IMR-90 (cell line): ENCODE results near the gene APOB. TPM values are rescaled to one million over a fixed set of nuclear protein-coding genes. Genes with fewer than 3 reads are reported as not detected.

Source experiments
- ATAC-seq: fragments of 200-7000 bp; cut with Tn5 transposase; 2 replicates; pipeline ENCODE4 v1.9.1; 2020; ENCODE audit warnings: low read depth, mild to moderate bottlenecking, moderate library complexity
- BruUV-seq: library from RNA; stranded (reverse); fragments of 400-500 nt; replicated peaks from 2 replicates; lab custom pipeline; 2021; lab: Mats Ljungman, UMichigan
- CTCF ChIA-PET: fragments of 300-600 bp; formaldehyde crosslinking; extraction: SDS; loops from one replicate; lab custom pipeline; 2021; ENCODE audit warnings: antibody characterized with exemption; lab: Yijun Ruan, JAX
- POLR2A ChIA-PET: fragments of 300-600 bp; sonication (Branson Sonifier 250); formaldehyde crosslinking; loops from one replicate; lab custom pipeline; 2022; ENCODE audit warnings: antibody characterized with exemption; ENCODE audit not compliant: unreplicated experiment; lab: Charles Lee
- DNase-seq: peaks from one replicate; pipeline ENCODE4 v3.0.0; 2013
- H2AFZ ChIP-seq: replicated peaks from 2 replicates; pipeline ENCODE3; 2013; ENCODE audit warnings: low read length, mild to moderate bottlenecking; ENCODE audit not compliant: poor library complexity
- H2AK5ac ChIP-seq: 2 replicates; pipeline ENCODE4 v1.6.1; 2013; ENCODE audit warnings: low read depth, low read length, inconsistent platforms
- H2AK9ac ChIP-seq: replicated peaks from 2 replicates; pipeline ENCODE3; 2013; ENCODE audit warnings: mild to moderate bottlenecking, low read depth, low read length, moderate library complexity; ENCODE audit not compliant: poor library complexity
- H2BK120ac ChIP-seq: 2 replicates; pipeline ENCODE4 v1.6.1; 2013; ENCODE audit warnings: low read depth, low read length, inconsistent platforms
- H2BK15ac ChIP-seq: 3 replicates; pipeline ENCODE4 v1.6.1; 2013; ENCODE audit warnings: low read depth, low read length, inconsistent platforms
- H2BK20ac ChIP-seq: 2 replicates; pipeline ENCODE4 v1.6.1; 2013; ENCODE audit warnings: low read depth, mild to moderate bottlenecking, inconsistent platforms, low read length, moderate library complexity
- H2BK5ac ChIP-seq: 2 replicates; pipeline ENCODE4 v1.6.1; 2013; ENCODE audit warnings: mild to moderate bottlenecking, low read depth, low read length, inconsistent platforms; ENCODE audit not compliant: poor library complexity, severe bottlenecking
- H3K14ac ChIP-seq: replicated peaks from 2 replicates; pipeline ENCODE4 v1.6.1; 2013; ENCODE audit warnings: low read depth, low read length, inconsistent platforms
- H3K18ac ChIP-seq: 2 replicates; pipeline ENCODE4 v1.6.1; 2013; ENCODE audit warnings: low read depth, low read length, control low read depth
- H3K23ac ChIP-seq: 2 replicates; pipeline ENCODE4 v1.6.1; 2013; ENCODE audit warnings: low read depth, low read length, inconsistent platforms
- H3K27ac ChIP-seq: 2 replicates; pipeline ENCODE4 v1.5.1; 2013; ENCODE audit warnings: mild to moderate bottlenecking, control low read depth, low read length; ENCODE audit not compliant: insufficient read depth
- H3K27me3 ChIP-seq: 2 replicates; pipeline ENCODE4 v1.6.1; 2013; ENCODE audit warnings: low read length; ENCODE audit not compliant: control insufficient read depth, insufficient read depth
- H3K36me3 ChIP-seq: 2 replicates; pipeline ENCODE4 v1.6.1; 2013; ENCODE audit warnings: low read length, mixed read lengths; ENCODE audit not compliant: control insufficient read depth, insufficient read depth
- H3K4ac ChIP-seq: 2 replicates; pipeline ENCODE4 v1.6.1; 2013; ENCODE audit warnings: low read depth, low read length, inconsistent platforms
- H3K4me1 ChIP-seq: 2 replicates; pipeline ENCODE4 v1.6.1; 2013; ENCODE audit warnings: low read length, mixed read lengths; ENCODE audit not compliant: control insufficient read depth, insufficient read depth
- H3K4me2 ChIP-seq: 2 replicates; pipeline ENCODE4 v1.6.1; 2013; ENCODE audit warnings: low read depth, mild to moderate bottlenecking, control low read depth, low read length, moderate library complexity
- H3K4me3 ChIP-seq: 2 replicates; pipeline ENCODE4 v1.5.1; 2013; ENCODE audit warnings: low read depth, mild to moderate bottlenecking, control low read depth, low read length, moderate library complexity; ENCODE audit not compliant: insufficient read depth
- H3K56ac ChIP-seq: 2 replicates; pipeline ENCODE4 v1.6.1; 2013; ENCODE audit warnings: low read length, inconsistent platforms; ENCODE audit not compliant: insufficient read depth; ENCODE audit errors: extremely low read depth
- H3K79me1 ChIP-seq, 2 experiments: 2 replicates each; pipeline ENCODE4 v1.6.1; 2013; ENCODE audit warnings: low read length in 2 of 2, inconsistent platforms in 1 of 2, low read depth in 1 of 2
- H3K9ac ChIP-seq: 2 replicates; pipeline ENCODE4 v1.6.1; 2013; ENCODE audit warnings: low read depth, low read length, control low read depth
- H3K9me1 ChIP-seq: 2 replicates; pipeline ENCODE4 v1.6.1; 2013; ENCODE audit warnings: low read length, inconsistent platforms; ENCODE audit not compliant: insufficient read depth
- H3K9me3 ChIP-seq: 2 replicates; pipeline ENCODE4 v1.6.1; 2013; ENCODE audit warnings: low read length; ENCODE audit not compliant: control insufficient read depth, insufficient read depth
- H4K20me1 ChIP-seq: 2 replicates; pipeline ENCODE4 v1.6.1; 2013; ENCODE audit warnings: low read length, inconsistent platforms; ENCODE audit not compliant: insufficient read depth
- H4K5ac ChIP-seq: 2 replicates; pipeline ENCODE4 v1.6.1; 2013; ENCODE audit warnings: mild to moderate bottlenecking, low read depth, low read length, control low read depth
- H4K8ac ChIP-seq, 2 experiments: 2 replicates each; pipeline ENCODE4 v1.6.1; 2013; ENCODE audit warnings: low read depth in 2 of 2, low read length in 2 of 2, control low read depth in 1 of 2, inconsistent platforms in 1 of 2
- H4K91ac ChIP-seq: 2 replicates; pipeline ENCODE4 v1.6.1; 2013; ENCODE audit warnings: low read depth, low read length, inconsistent platforms; ENCODE audit not compliant: insufficient read depth
- BHLHE40 ChIP-seq: fragments of 150-350 bp; IDR thresholded peaks from 2 replicates; pipeline ENCODE4 v1.6.1; 2016; ENCODE audit warnings: mild to moderate bottlenecking, low read depth, low read length
- MAFK ChIP-seq: IDR thresholded peaks from 2 replicates; pipeline ENCODE4 v1.6.1; 2012; ENCODE audit warnings: low read depth, low read length, improper control_type of control experiment
- MAZ ChIP-seq: IDR thresholded peaks from 2 replicates; pipeline ENCODE4 v1.6.1; 2012; ENCODE audit warnings: low read depth, mild to moderate bottlenecking, low read length, improper control_type of control experiment, moderate library complexity, borderline replicate concordance
- MXI1 ChIP-seq: IDR thresholded peaks from 2 replicates; pipeline ENCODE4 v1.6.1; 2012; ENCODE audit warnings: low read depth, mild to moderate bottlenecking, low read length, moderate library complexity, borderline replicate concordance
- NFE2L2 ChIP-seq: fragments of 150-350 bp; IDR thresholded peaks from 2 replicates; pipeline ENCODE4 v1.6.1; 2016; ENCODE audit warnings: low read depth, mild to moderate bottlenecking, low read length
- RAD21 ChIP-seq: IDR thresholded peaks from 2 replicates; pipeline ENCODE4 v1.6.1; 2012; ENCODE audit warnings: low read length, improper control_type of control experiment
- RFX5 ChIP-seq: IDR thresholded peaks from 2 replicates; pipeline ENCODE4 v1.8.0; 2012; ENCODE audit warnings: low read depth, mild to moderate bottlenecking, low read length, moderate library complexity
- WGBS, 2 experiments: methylation state at CpG; one replicate each; pipeline versions ENCODE4 v1.1.5 to v1.1.7; 2013; ENCODE audit warnings: missing lambda C conversion rate in 2 of 2; ENCODE audit not compliant: insufficient read length in 1 of 2; ENCODE audit errors: extremely low coverage in 2 of 2; 5-methylcytosine and 5-hydroxymethylcytosine counted together
- dilution Hi-C: fragments of 300-500 bp; cut with HindIII; formaldehyde crosslinking; loops from one replicate; pipeline ENCODE4 v1.14.3; 2018; ENCODE audit warnings: low sequenced_read_pairs; ENCODE audit not compliant: unreplicated experiment
- in situ Hi-C: fragments of 300-500 bp; cut with MboI; formaldehyde crosslinking; loops from 3 replicates; pipeline ENCODE4 v1.14.3; 2019; ENCODE audit warnings: low sequenced_read_pairs, inconsistent platforms, mixed read lengths
- intact Hi-C: fragments of 100-400 bp; cut with micrococcal nuclease; formaldehyde crosslinking; loops from 2 replicates; pipeline ENCODE4 v1.10.0; 2022
- polyA plus RNA-seq, 3 experiments: library from polyadenylated mRNA; depleted of rRNA; stranded (reverse); fragments of >200 nt; gene quantifications; 2 replicates each; pipeline ENCODE4 v1.2.3, GENCODE V29; 2012; ENCODE audit warnings: low replicate concordance in 1 of 3
- total RNA-seq: library from RNA; depleted of rRNA; stranded (reverse); fragments of >200 nt; gene quantifications from 2 replicates; pipeline ENCODE4 v1.2.3, GENCODE V29; 2012
- TF ChIP-seq, protein P1 (sequence below): conservative IDR thresholded peaks from 2 replicates; pipeline ENCODE4 v1.5.1; 2012; ENCODE audit warnings: mild to moderate bottlenecking, low read depth, low read length, improper control_type of control experiment
- TF ChIP-seq, protein P2 (sequence below): fragments of 150-350 bp; IDR thresholded peaks from 2 replicates; pipeline ENCODE4 v1.6.1; 2017; ENCODE audit warnings: mild to moderate bottlenecking, antibody characterized with exemption, low read length, low read depth
- TF ChIP-seq, protein P3 (sequence below): fragments of 150-350 bp; IDR thresholded peaks from 2 replicates; pipeline ENCODE4 v1.6.1; 2016; ENCODE audit warnings: low read depth, mild to moderate bottlenecking, low read length, moderate library complexity, borderline replicate concordance

APOB gene
- total and polyA plus RNA-seq, 2 of the 4 experiments (the other 2 are of a cell fraction), result under 0.01 TPM; not detected in 1

GRCh38 chr2:20984408-20984807 is 59.5 kb downstream of the APOB start:
- no peak overlapping the region for H2AFZ ChIP-seq
- H4K8ac ChIP-seq, result no peak overlapping the region
- no peak overlapping the region for H3K4me3 ChIP-seq
- no peaks in the 10 kb centered on the region for H3K9me3 ChIP-seq
- no peaks in the 10 kb centered on the region for H3K36me3 ChIP-seq
- no peak overlapping the region for H3K23ac ChIP-seq
- no peak overlapping the region for H3K9ac ChIP-seq
- H4K5ac ChIP-seq, result no peak overlapping the region
- no peak overlapping the region for H3K18ac ChIP-seq
- no peak overlapping the region for H4K91ac ChIP-seq
- no peak overlapping the region for H2BK20ac ChIP-seq
- H3K4me1 ChIP-seq, result no peaks in the 10 kb centered on the region
- dilution Hi-C loops (no loop called here), in situ Hi-C loops (no loop called here), intact Hi-C loops (no loop called here)
- H3K79me1 ChIP-seq, result no peaks in the 10 kb centered on the region
- H2BK15ac ChIP-seq, result no peak overlapping the region
- TF ChIP-seq, protein P1, sequence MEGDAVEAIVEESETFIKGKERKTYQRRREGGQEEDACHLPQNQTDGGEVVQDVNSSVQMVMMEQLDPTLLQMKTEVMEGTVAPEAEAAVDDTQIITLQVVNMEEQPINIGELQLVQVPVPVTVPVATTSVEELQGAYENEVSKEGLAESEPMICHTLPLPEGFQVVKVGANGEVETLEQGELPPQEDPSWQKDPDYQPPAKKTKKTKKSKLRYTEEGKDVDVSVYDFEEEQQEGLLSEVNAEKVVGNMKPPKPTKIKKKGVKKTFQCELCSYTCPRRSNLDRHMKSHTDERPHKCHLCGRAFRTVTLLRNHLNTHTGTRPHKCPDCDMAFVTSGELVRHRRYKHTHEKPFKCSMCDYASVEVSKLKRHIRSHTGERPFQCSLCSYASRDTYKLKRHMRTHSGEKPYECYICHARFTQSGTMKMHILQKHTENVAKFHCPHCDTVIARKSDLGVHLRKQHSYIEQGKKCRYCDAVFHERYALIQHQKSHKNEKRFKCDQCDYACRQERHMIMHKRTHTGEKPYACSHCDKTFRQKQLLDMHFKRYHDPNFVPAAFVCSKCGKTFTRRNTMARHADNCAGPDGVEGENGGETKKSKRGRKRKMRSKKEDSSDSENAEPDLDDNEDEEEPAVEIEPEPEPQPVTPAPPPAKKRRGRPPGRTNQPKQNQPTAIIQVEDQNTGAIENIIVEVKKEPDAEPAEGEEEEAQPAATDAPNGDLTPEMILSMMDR, result no peak
- no peak for TF ChIP-seq MAFK
- TF ChIP-seq RAD21, result no peak
- no peak for TF ChIP-seq NFE2L2
- no peak for TF ChIP-seq RFX5
- TF ChIP-seq, protein P2, sequence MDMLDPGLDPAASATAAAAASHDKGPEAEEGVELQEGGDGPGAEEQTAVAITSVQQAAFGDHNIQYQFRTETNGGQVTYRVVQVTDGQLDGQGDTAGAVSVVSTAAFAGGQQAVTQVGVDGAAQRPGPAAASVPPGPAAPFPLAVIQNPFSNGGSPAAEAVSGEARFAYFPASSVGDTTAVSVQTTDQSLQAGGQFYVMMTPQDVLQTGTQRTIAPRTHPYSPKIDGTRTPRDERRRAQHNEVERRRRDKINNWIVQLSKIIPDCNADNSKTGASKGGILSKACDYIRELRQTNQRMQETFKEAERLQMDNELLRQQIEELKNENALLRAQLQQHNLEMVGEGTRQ, result no peak
- TF ChIP-seq BHLHE40, result no peak
- TF ChIP-seq, protein P3, sequence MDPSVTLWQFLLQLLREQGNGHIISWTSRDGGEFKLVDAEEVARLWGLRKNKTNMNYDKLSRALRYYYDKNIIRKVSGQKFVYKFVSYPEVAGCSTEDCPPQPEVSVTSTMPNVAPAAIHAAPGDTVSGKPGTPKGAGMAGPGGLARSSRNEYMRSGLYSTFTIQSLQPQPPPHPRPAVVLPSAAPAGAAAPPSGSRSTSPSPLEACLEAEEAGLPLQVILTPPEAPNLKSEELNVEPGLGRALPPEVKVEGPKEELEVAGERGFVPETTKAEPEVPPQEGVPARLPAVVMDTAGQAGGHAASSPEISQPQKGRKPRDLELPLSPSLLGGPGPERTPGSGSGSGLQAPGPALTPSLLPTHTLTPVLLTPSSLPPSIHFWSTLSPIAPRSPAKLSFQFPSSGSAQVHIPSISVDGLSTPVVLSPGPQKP, result no peak
- no peak for TF ChIP-seq MXI1
- no peak for TF ChIP-seq MAZ
- H2AK9ac ChIP-seq, result no peak overlapping the region
- H3K9me1 ChIP-seq, result no peaks in the 10 kb centered on the region
- no peak overlapping the region for H2BK120ac ChIP-seq
- no peak overlapping the region for H3K14ac ChIP-seq
- H3K4ac ChIP-seq, result no peak overlapping the region
- no peaks in the 10 kb centered on the region for H4K20me1 ChIP-seq
- no peak overlapping the region for H2AK5ac ChIP-seq
- ChIA-PET POLR2A (no interaction called here), CTCF (no interaction called here)
- ATAC-seq (no peak), DNase-seq (no peak)
- no peak overlapping the region for H3K27ac ChIP-seq
- WGBS, 2 experiments, result 33% methylated on average over 3 of the region's 8 CpGs; no CpG with 5 or more reads in 1 of the 2 experiments
- BruUV-seq, result no TSS peak
- H2BK5ac ChIP-seq, result no peak overlapping the region
- no peaks in the 10 kb centered on the region for H3K27me3 ChIP-seq
- H3K56ac ChIP-seq, result no peak overlapping the region
- no peak overlapping the region for H3K4me2 ChIP-seq
